K562 (cell line): Measurements from ENCODE around the gene DNAL4. TPM values are rescaled to one million over a fixed set of nuclear protein-coding genes. Genes with fewer than 3 reads are reported as not detected.
A peak's percentile ranks its signal among the peaks of the same experiment; 100 is the strongest.

Source experiments
- ATAC-seq: fragments of 200-7000 bp; cut with Tn5 transposase; 3 replicates; pipeline ENCODE4 v1.9.1; 2020; ENCODE audit warnings: moderate library complexity
- BruUV-seq: library from RNA; stranded (reverse); fragments of 400-500 nt; replicated peaks from 2 replicates; lab custom pipeline; 2021; lab: Mats Ljungman, UMichigan
- CTCF ChIA-PET: fragments of 300-600 bp; formaldehyde crosslinking; extraction: SDS; loops from one replicate; lab custom pipeline; 2021; ENCODE audit warnings: low intra/inter-chr PET ratio; lab: Yijun Ruan, JAX
- POLR2A ChIA-PET: fragments of 300-600, 350-650 bp; sonication (Branson Sonifier 250); formaldehyde crosslinking; extraction: SDS; loops from one replicate; lab custom pipeline; 2021; ENCODE audit warnings: antibody characterized with exemption, inconsistent platforms; lab: Yijun Ruan, JAX
- DNase-seq, 4 experiments: peaks; one replicate each; pipeline versions ENCODE4 v3.0.0 to v3.0.0-alpha.2; 2011 to 2018; ENCODE audit warnings: low spot score in 3 of 4, mixed read lengths in 3 of 4; ENCODE audit errors: extremely low read depth in 1 of 4
- FAIRE-seq: peaks from 2 replicates; lab custom pipeline; 2011; peaks lifted over from hg19 to GRCh38; lab: Jason Lieb, UNC
- H2AFZ ChIP-seq: 2 replicates; pipeline ENCODE4 v1.6.0; 2011; ENCODE audit warnings: low read depth, low read length, control low read depth, inconsistent platforms
- H3K27ac ChIP-seq: fragments of 200-600 bp; 3 replicates; pipeline ENCODE4 v1.8.0; 2011; ENCODE audit warnings: low read depth, mild to moderate bottlenecking, control low read depth, inconsistent platforms, low read length, moderate library complexity, mixed read lengths; ENCODE audit errors: extremely low read depth
- H3K27me3 ChIP-seq, 2 experiments: fragments of 300-600 bp in 1 of 2; 2 replicates in 1 of 2; 3 replicates in 1 of 2; pipeline versions ENCODE4 v1.6.0 to v1.8.0; 2011; ENCODE audit warnings: inconsistent platforms in 2 of 2, low read length in 2 of 2, mild to moderate bottlenecking in 1 of 2, mixed read lengths in 1 of 2, moderate library complexity in 1 of 2; ENCODE audit not compliant: control insufficient read depth in 2 of 2, insufficient read depth in 2 of 2
- H3K36me3 ChIP-seq: fragments of 300-600 bp; 3 replicates; pipeline ENCODE4 v1.8.0; 2011; ENCODE audit warnings: mild to moderate bottlenecking, low read length, inconsistent platforms; ENCODE audit not compliant: control insufficient read depth, insufficient read depth
- H3K4me1 ChIP-seq, 2 experiments: fragments of 200-600 bp in 1 of 2; replicated peaks in 1 of 2; 2 replicates in 1 of 2; 3 replicates in 1 of 2; pipeline versions ENCODE4 v1.5.1 to v1.8.0; 2011; ENCODE audit warnings: inconsistent platforms in 2 of 2, low read length in 2 of 2, mild to moderate bottlenecking in 1 of 2, mixed read lengths in 1 of 2, moderate library complexity in 1 of 2; ENCODE audit not compliant: control insufficient read depth in 2 of 2, insufficient read depth in 2 of 2
- H3K4me2 ChIP-seq: 2 replicates; pipeline ENCODE4 v1.6.1; 2011; ENCODE audit warnings: low read length, control low read depth, inconsistent platforms, mixed read lengths; ENCODE audit not compliant: insufficient read depth
- H3K4me3 ChIP-seq: fragments of 200-600 bp; sonication (generic), shearing (Covaris generic); 2 replicates; pipeline ENCODE4 v1.5.1; 2016; ENCODE audit warnings: control low read depth, inconsistent platforms
- H3K79me2 ChIP-seq: fragments of 200-600 bp; 3 replicates; pipeline ENCODE4 v1.8.0; 2011; ENCODE audit warnings: low read length, inconsistent platforms; ENCODE audit not compliant: control insufficient read depth, insufficient read depth
- H3K9ac ChIP-seq, 2 experiments: 2 replicates each; pipeline versions ENCODE4 v1.6.0 to v1.6.1; 2011; ENCODE audit warnings: low read depth in 2 of 2, low read length in 2 of 2, control low read depth in 1 of 2, inconsistent platforms in 1 of 2, mild to moderate bottlenecking in 1 of 2, mixed read lengths in 1 of 2; ENCODE audit not compliant: insufficient read depth in 1 of 2
- H3K9me1 ChIP-seq: one replicate; pipeline ENCODE4 v1.6.0; 2011; ENCODE audit warnings: inconsistent platforms, mild to moderate bottlenecking, low read length, moderate library complexity; ENCODE audit not compliant: control insufficient read depth, insufficient read depth
- H3K9me3 ChIP-seq: replicated peaks from 2 replicates; pipeline ENCODE4 v1.5.1; 2011; ENCODE audit warnings: low read depth, low read length, inconsistent platforms; ENCODE audit not compliant: control insufficient read depth, insufficient read depth
- H4K20me1 ChIP-seq: replicated peaks from 2 replicates; pipeline ENCODE4 v1.6.1; 2011; ENCODE audit warnings: low read length, inconsistent platforms, mixed read lengths; ENCODE audit not compliant: control insufficient read depth, insufficient read depth
- FOSL1 ChIP-seq: fragments of 200-800 bp; sonication (Bioruptor generic); conservative IDR thresholded peaks from 2 replicates; pipeline ENCODE4 v1.6.1; 2016; ENCODE audit warnings: missing genetic modification characterization, missing compliant biosample characterization
- FOXM1 ChIP-seq, 2 experiments: fragments of 450-650 bp in 1 of 2; sonication (generic) in 1 of 2; formaldehyde crosslinking in 1 of 2; IDR thresholded peaks; 2 replicates each; pipeline versions ENCODE4 v1.6.1 to v1.9.0; 2017 to 2022; ENCODE audit warnings: low read depth in 2 of 2, mild to moderate bottlenecking in 2 of 2, missing genetic modification reagents in 1 of 2, moderate library complexity in 1 of 2
- HDAC1 ChIP-seq, 2 experiments: fragments of 450-650 bp; IDR thresholded peaks; 2 replicates each; pipeline ENCODE4 v1.6.1; 2016 to 2017; ENCODE audit warnings: inconsistent platforms in 1 of 2, mild to moderate bottlenecking in 1 of 2, moderate library complexity in 1 of 2
- JUND ChIP-seq, 2 experiments: IDR thresholded peaks; 2 replicates in 1 of 2; 3 replicates in 1 of 2; pipeline ENCODE4 v1.6.1; 2011; ENCODE audit warnings: borderline replicate concordance in 2 of 2, low read depth in 2 of 2, low read length in 2 of 2, improper control_type of control experiment in 1 of 2, missing biosample characterization in 1 of 2, missing genetic modification characterization in 1 of 2, missing genetic modification reagents in 1 of 2
- LCOR ChIP-seq: sonication (generic); formaldehyde crosslinking; IDR thresholded peaks from 2 replicates; pipeline ENCODE4 v1.8.0; 2022; ENCODE audit warnings: mild to moderate bottlenecking, missing genetic modification reagents
- NFXL1 ChIP-seq: fragments of 450-650 bp; formaldehyde crosslinking; IDR thresholded peaks from 2 replicates; pipeline ENCODE4 v1.4.0; 2021; ENCODE audit warnings: mild to moderate bottlenecking
- POLR3G ChIP-seq: IDR thresholded peaks from 2 replicates; pipeline ENCODE4 v1.6.1; 2011; ENCODE audit not compliant: insufficient read length, insufficient replicate concordance; ENCODE audit errors: extremely low read depth
- ZMIZ1 ChIP-seq, 2 experiments: fragments of 150-350 bp in 1 of 2; IDR thresholded peaks; 2 replicates each; pipeline ENCODE4 v1.6.1; 2012 to 2016; ENCODE audit warnings: low read depth in 2 of 2, low read length in 2 of 2, mild to moderate bottlenecking in 1 of 2, moderate library complexity in 1 of 2
- ZNF24 ChIP-seq: fragments of 450-650 bp; IDR thresholded peaks from 2 replicates; pipeline ENCODE4 v1.6.1; 2016
- ZNF592 ChIP-seq: fragments of 450-650 bp; IDR thresholded peaks from 2 replicates; pipeline ENCODE4 v1.6.1; 2017; ENCODE audit warnings: antibody characterized with exemption, mild to moderate bottlenecking
- WGBS: fragments of 100-300 bp; shearing (Covaris generic); methylation state at CpG from one replicate; pipeline ENCODE4 v1.1.6; 2016; ENCODE audit warnings: low coverage, mixed read lengths; ENCODE audit not compliant: insufficient coverage; ENCODE audit errors: missing lambda C conversion rate; 5-methylcytosine and 5-hydroxymethylcytosine counted together
- in situ Hi-C: fragments of 300-500 bp; cut with MboI; formaldehyde crosslinking; loops from 4 replicates; pipeline ENCODE4 v1.15.0; 2018; ENCODE audit warnings: inconsistent platforms, mixed read lengths
- intact Hi-C: fragments of 100-400 bp; cut with micrococcal nuclease; formaldehyde crosslinking; loops from 2 replicates; pipeline ENCODE4 v1.14.2; 2022
- polyA plus RNA-seq, 8 experiments: library from polyadenylated mRNA; depleted of rRNA in 4 of 8; stranded (reverse) in 5 of 8; unstranded in 3 of 8; fragments of >200 nt; fragmentation: Nextera tagmentation in 2 of 8; fragmentation: Illumina TruSeq in 1 of 8; extraction: Ambion mirVana in 2 of 8; extraction: Trizol in 1 of 8; gene quantifications; 2 replicates each; pipeline versions ENCODE4 v1.2.1 to v1.2.3, GENCODE V29; 2011 to 2014; ENCODE audit warnings: inconsistent platforms in 1 of 8, missing spikeins in 1 of 8
- total RNA-seq, 7 experiments: library from RNA; depleted of rRNA in 6 of 7; stranded (reverse); fragments of >200 nt in 6 of 7; fragmentation: Illumina TruSeq in 2 of 7; extraction: Trizol in 2 of 7; gene quantifications; 2 replicates each; pipeline versions ENCODE4 v1.2.1 to v1.2.3, GENCODE V29; 2011 to 2021; ENCODE audit warnings: low replicate concordance in 1 of 7
- TF ChIP-seq, protein P1 (sequence below): fragments of 450-650 bp; IDR thresholded peaks from 2 replicates; pipeline ENCODE4 v1.6.1; 2016

The DNAL4 gene
- total and polyA plus RNA-seq, 9 of the 15 experiments (the other 6 are each of a cell fraction or from before 2014, with no cell fraction given) = 0.20 to 9.4 (median 5.2) TPM

- no peaks in the 10 kb centered on the region for H3K9me1 ChIP-seq
- H3K36me3 ChIP-seq = no peaks in the 10 kb centered on the region
- H3K9ac ChIP-seq = peak overlapping the region; percentile 41 to 70
- FAIRE-seq = peak; percentile 90
- H3K4me2 ChIP-seq = peak overlapping the region; percentile 25
- H4K20me1 ChIP-seq = no peaks in the 10 kb centered on the region
- peaks cover 43 to 50% of the 10 kb centered on the region in 2 experiments for H3K4me1 ChIP-seq
- no peaks in the 10 kb centered on the region for H3K27me3 ChIP-seq
- in situ Hi-C loops (no loop called here), intact Hi-C loops (no loop called here)
- H2AFZ ChIP-seq = peak overlapping the region; percentile 88
- H3K9me3 ChIP-seq = no peaks in the 10 kb centered on the region
- H3K4me3 ChIP-seq = no peak overlapping the region
- 33% methylated on average over 12 of the region's 13 CpGs for WGBS
- peak; percentile 64 for ATAC-seq
- ChIA-PET CTCF (no interaction called here), POLR2A (interaction anchor here (0.7 to 1.3 kb wide), 5 partner anchors 14 to 136 kb away, joined by 3 to 4 read pairs (median 3); no protein-coding TSS in a partner anchor)
- DNase-seq = peak; percentile 37 to 68 (median 63)
- no peaks in the 10 kb centered on the region; the same call in 2 of the 3 replicates for H3K79me2 ChIP-seq
- peak overlapping the region; percentile 68; the same call in 2 of the 3 replicates for H3K27ac ChIP-seq
- no TSS peak for BruUV-seq
- no peak for TF ChIP-seq POLR3G
- no peak for TF ChIP-seq LCOR (CRISPR knock-in tag)
- TF ChIP-seq FOXM1 (IDR thresholded peaks at IDR 0.05; ENCODE audit: low read depth) = no peak
- TF ChIP-seq FOXM1 (CRISPR knock-in tag; IDR thresholded peaks at IDR 0.05; ENCODE audit: low read depth) = no peak
- TF ChIP-seq FOSL1 (tag) = peak; percentile 43
- TF ChIP-seq ZMIZ1 (IDR thresholded peaks at IDR 0.05; ENCODE audit: low read depth in 2 of 2, low read length in 2 of 2) = no peak
- TF ChIP-seq ZNF592 = peak; percentile 50; the same call in 1 of the 2 replicates
- TF ChIP-seq JUND (IDR thresholded peaks at IDR 0.05; ENCODE audit: borderline replicate concordance, low read depth, low read length) = peak; percentile 55; the same call in 1 of the 2 replicates
- no peak; the same call in 2 of the 3 replicates for TF ChIP-seq JUND (tag; IDR thresholded peaks at IDR 0.05; ENCODE audit: borderline replicate concordance, low read depth, low read length)
- TF ChIP-seq HDAC1 (IDR thresholded peaks at IDR 0.05) = no peak
- TF ChIP-seq ZNF24 = peak; percentile 89
- TF ChIP-seq, protein P1, sequence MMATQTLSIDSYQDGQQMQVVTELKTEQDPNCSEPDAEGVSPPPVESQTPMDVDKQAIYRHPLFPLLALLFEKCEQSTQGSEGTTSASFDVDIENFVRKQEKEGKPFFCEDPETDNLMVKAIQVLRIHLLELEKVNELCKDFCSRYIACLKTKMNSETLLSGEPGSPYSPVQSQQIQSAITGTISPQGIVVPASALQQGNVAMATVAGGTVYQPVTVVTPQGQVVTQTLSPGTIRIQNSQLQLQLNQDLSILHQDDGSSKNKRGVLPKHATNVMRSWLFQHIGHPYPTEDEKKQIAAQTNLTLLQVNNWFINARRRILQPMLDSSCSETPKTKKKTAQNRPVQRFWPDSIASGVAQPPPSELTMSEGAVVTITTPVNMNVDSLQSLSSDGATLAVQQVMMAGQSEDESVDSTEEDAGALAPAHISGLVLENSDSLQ = peak; percentile 42; the same call in 1 of the 2 replicates
- TF ChIP-seq NFXL1 (CRISPR knock-in tag) = no peak
These were observed 11.4 kb downstream of the DNAL4 start for GRCh38 chr22:38782402-38783094.
